Fibroblast of skin of back (primary cell): ENCODE results near the gene GRHPR.
"Not testable (repeated sequence)": the region's sequence is repeated elsewhere in the genome, so short reads cannot be mapped to it uniquely, and the experiment has no call there.

Experiments used
- DNase-seq: peaks from one replicate; pipeline ENCODE4 v3.0.0-alpha.2; 2013

The GRHPR gene

GRCh38 chr9:37451628-37452027, 29.1 kb downstream of the GRHPR start:
- no peak for DNase-seq

DNA sequence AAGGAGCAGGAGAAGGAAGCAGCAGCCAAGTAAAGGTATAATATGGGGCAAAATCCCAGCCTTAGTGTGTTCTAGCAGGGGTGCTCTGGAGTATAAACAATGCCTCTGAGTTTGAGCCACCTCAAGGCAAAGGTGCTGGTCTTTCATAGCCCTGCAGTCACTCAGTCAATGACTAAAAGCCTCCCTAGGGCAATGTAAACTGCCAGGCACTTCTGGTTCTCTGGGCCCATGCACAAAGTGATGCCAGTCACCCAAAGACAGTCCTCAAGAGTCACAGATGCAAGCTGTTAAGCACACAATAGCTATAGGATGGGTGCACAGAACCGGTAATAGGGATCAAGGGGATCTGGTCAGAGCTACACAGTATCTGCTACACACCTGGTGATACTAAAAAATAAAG, 30.1 kb downstream of the GRHPR start:
- no peak for DNase-seq

GRCh38 chr9:37453827-37454226, 31.3 kb downstream of the GRHPR start:
- DNase-seq, result no peak

GRCh38 chr9:37454238-37454637, 31.7 kb downstream of the GRHPR start:
- DNase-seq, result no peak

DNA sequence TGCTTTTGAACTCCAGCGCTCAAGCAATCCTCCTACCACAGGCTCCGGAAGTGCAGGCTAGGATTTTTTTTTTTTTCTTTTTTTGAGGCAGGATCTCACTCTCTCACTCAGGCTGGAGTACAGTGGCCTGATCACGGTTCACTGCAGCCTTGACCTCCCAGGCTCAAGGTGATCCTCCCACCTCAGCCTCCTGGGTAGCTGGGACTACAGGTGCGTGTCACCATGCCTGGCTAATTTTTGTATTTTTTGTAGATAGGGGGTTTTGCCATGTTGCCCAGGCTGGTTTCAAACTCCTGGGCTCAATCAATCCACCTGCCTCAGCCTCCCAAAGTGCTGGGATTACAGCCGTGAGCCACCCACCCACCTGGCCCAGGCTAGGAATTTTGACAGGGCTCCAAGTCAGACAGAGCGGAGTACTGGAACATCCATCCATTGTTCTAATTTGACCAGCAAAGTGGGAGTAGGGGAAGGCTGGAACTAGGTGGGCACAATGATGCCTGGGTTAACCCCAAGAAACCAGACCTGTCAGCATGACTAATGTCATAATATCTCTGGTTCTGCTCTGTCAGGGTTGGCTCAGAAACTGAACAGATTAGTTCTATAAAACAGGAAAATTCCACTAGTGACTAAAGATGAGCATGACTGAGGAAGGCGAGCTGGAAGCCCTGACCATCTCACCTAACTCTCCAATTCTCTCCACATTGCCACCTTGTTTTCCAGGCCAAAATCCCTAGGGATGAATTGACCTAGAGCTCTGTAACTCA, 33.6 kb downstream of the GRHPR start:
- no peak for DNase-seq

DNA sequence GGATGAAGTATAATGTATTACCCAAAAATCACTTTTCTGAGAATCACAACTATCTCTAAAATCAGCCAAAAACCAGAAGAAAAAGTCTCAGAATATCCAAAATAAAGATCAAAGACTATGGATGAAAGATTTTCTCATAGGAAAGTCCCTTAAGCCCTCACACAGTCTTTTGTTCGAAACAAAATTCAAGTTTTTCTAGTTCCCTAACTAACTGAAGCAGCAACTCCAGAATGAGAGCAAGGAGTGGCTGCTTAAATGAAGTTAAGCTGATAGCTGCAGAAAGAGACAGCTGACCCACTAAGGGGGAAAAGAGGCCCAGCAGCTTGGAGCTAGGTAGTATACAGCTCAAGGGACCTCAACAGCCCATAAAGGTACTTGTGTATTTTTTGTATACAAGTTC, 34.3 kb downstream of the GRHPR start:
- no peak for DNase-seq

DNA sequence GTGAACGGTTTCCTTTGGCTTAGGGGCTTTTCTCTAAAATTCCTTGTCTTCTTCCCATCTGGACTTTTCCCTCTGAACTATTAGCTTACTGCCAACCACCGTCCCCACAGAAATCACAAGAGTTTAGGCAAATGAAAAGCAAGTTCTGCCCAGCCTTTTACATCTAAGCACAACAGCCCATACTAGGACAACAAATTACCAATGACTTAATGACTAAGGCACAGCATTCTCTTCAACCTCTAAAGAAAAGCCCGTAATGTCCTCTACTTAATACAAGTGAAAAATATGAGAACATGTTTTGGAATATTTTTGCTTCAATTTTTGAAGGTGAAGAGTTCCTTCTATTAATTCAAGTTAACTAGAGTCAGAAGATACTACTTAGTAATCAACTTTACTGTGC, 41.5 kb downstream of the GRHPR start:
- no peak for DNase-seq

GRCh38 chr9:37464426-37465248, 42.1 kb downstream of the GRHPR start:
- peak; percentile 75 for DNase-seq

DNA sequence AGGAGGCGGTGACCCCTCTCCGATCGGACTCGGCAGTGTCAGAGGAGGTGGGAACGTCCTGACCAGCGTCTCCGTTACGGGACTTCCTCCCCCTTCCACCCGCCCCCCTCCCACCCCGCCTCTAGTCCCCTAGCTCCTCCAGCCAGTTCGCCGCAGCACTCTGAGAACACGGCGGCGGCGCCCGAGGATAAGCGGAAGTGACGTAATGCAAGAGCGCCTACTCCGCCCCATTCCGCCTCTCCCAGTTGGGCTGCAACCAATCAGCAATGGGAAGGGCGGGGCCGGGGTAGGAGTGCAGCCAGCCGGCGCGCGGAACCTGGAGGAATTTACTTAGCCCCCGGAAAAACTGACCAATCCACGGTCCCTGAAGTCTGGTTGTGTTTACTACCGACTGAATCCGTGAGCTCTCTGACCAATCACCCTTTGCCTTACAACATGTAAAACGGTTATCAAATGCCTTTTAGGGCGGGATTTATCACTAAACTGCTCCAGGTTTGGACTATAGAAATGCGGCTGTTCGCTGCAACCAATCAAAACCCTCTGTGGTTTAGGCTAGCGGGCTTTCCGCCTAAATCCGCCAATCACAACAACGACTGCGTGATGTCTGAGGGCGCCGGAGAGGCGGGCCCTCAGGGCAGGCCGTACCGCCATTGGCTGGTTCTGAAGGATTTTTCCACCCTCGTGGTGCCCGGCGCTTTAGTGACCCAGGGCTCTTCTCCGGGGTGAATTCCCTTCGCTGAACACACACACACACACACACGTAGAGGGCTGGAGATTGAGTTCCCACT, 42.9 kb downstream of the GRHPR start, which contains the start of gene ZBTB5:
Gene ZBTB5, minus strand, starts transcription at position 202 of the 788 bp plus-strand sequence. CDS start 22,899 bp downstream, outside the sequence.
- DNase-seq, result peak; percentile 100

GRCh38 chr9:37466037-37466709, 43.7 kb downstream of the GRHPR start:
- peak; percentile 84 for DNase-seq

- DNase-seq, result not testable (repeated sequence)
Observed at GRCh38 chr9:37467530-37467929, 45.0 kb downstream of the GRHPR start.

DNA sequence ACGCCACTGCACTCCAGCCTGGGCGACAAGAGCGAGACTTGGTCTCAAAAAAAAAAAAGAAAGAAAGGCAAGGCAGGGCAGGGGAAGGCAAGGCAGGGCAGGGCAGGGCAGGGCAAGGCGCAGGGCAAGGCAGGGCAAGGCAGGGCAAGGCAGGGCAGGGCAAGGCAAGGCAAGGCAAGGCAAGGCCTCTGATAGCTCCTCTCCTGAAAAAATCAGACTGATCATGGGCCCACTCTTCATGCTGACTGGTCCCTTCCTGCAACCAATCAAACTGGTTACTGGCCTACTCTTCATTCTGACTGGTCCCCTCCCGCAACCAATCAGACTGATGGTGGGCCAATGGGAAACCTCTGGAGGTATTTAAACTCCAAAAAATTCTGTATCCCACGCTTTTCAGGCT, 46.1 kb downstream of the GRHPR start:
- no peak for DNase-seq

- DNase-seq, result peak; percentile 99
Observed at GRCh38 chr9:37471942-37472684, 49.6 kb downstream of the GRHPR start.

- DNase-seq, result not testable (repeated sequence)
Observed at GRCh38 chr9:37473982-37474381, 51.5 kb downstream of the GRHPR start.

- DNase-seq, result no peak
Observed at GRCh38 chr9:37474438-37474837, 51.9 kb downstream of the GRHPR start.

- DNase-seq, result no peak
Observed at GRCh38 chr9:37476930-37477329, 54.4 kb downstream of the GRHPR start.

GRCh38 chr9:37477443-37477842, 54.9 kb downstream of the GRHPR start:
- DNase-seq, result not testable (repeated sequence)

DNA sequence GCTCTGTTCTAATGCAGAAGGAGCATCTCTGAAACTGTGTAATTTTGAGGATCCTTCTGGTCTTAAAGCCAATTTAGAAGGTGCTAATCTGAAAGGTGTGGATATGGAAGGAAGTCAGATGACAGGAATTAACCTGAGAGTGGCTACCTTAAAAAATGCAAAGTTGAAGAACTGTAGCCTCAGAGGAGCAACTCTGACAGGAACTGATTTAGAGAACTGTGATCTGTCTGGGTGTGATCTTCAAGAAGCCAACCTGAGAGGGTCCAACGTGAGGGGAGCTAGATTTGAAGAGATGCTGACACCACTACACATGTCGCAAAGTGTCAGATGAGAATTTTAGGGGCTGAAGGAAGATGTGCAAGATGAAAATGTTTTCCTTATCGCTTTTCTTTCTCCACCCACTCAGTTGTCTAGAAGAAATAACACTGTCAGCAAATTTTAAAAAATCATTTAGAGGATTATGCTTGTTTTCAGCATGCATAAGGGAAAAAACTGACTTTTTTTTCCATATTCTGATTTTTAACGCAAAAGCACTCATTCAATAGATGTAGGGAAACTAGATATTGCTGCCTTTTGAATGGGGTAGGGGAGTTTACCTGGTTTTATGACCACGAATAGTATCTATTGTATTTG, 55.6 kb downstream of the GRHPR start:
- not testable (repeated sequence) for DNase-seq

- DNase-seq, result no peak
Observed at GRCh38 chr9:37480759-37481158, 58.3 kb downstream of the GRHPR start.

DNA sequence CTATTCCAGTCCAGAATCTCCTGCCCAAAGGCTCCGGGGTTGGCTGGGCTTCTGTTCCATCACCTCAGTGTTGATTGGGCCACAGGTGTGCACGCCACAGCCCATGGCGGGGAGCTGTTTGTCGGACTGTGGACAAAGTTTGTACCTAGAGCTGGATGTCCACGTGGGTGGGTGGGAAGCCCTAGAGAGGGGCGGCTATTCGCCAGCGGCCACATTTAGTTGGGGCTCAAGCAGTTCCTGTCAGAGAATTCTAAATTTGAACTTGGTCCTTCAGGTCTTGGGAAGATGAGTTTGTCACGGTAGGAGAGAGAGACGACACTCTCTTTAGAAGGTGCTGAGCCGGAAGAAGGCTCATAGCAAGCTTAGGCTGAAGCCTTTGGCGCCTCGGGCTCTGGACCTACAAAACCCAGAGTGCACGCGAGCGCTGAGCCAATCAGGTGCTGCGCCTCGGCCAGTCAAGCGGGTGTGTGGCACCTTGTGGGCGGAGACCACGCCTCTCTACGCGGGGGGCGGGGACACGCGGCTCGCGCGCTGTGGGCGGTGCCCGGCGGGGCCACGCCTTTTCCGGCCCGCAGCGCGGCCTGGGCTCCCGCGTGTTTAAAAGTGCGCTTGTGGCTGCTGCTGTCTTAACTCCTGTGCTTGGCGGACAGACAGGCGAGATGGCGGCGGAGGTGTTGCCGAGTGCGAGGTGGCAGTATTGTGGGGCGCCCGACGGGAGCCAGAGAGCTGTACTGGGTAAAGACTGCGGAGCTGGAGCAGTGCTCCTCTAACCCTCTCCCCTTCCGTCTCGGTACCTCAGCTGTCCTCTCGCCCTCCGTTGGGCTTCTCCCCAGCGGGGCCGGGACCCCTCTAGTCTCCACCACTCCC, 63.1 kb downstream of the GRHPR start, which contains the start of gene POLR1E:
Gene POLR1E, plus strand, starts transcription at position 560 of the 867 bp plus-strand sequence. Its CDS starts 100 bp downstream, at position 660.
- peak; percentile 91 for DNase-seq
